Testis (tissue), 2 donors: ENCODE data around the gene TEX2.

Experiments
- CTCF ChIP-seq, 3 experiments: fragments of 450-650 bp in 2 of 3; fragments of 200-600 bp in 1 of 3; sonication (generic) in 1 of 3; IDR thresholded peaks; one replicate each; pipeline ENCODE4 v1.5.1; 2016 to 2019; ENCODE audit warnings: antibody characterized with exemption in 3 of 3, mild to moderate bottlenecking in 2 of 3, moderate library complexity in 1 of 3
- POLR2A ChIP-seq: fragments of 450-650 bp; IDR thresholded peaks from one replicate; pipeline ENCODE4 v1.6.1; 2017; ENCODE audit warnings: antibody characterized with exemption, mild to moderate bottlenecking, moderate library complexity

DNA sequence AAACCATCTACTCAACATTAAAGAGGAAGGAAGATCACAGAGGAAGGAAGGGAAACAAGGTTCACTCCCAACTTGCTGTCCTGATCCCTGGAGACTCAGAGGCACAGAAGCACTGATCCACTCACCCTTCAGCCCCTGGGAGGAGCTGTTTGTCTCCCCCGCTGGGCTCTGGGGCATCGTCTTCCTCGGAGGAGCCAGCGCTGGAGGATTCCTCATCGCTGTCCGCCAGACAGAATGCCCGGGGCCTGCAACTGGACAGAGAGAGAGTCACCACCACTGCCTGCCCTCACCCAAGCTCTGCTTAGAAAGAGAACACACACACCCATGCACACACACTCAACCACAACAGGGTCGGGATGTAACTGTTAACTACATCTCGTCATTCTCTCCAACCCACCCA, 108.3 kb downstream of the TEX2 start:
- TF ChIP-seq CTCF (IDR thresholded peaks at IDR 0.05): no peak
- TF ChIP-seq POLR2A: no peak
